ENCODE measurements around the gene ZFYVE1. TPM values are rescaled to one million over a fixed set of nuclear protein-coding genes. Genes with fewer than 3 reads are reported as not detected.
"Not testable (repeated sequence)": the region's sequence is repeated elsewhere in the genome, so short reads cannot be mapped to it uniquely, and the experiment has no call there.

Gene ZFYVE1
- total and polyA plus RNA-seq, 2 experiments from 2014 or later = 3.2 to 12.5 TPM

DNA sequence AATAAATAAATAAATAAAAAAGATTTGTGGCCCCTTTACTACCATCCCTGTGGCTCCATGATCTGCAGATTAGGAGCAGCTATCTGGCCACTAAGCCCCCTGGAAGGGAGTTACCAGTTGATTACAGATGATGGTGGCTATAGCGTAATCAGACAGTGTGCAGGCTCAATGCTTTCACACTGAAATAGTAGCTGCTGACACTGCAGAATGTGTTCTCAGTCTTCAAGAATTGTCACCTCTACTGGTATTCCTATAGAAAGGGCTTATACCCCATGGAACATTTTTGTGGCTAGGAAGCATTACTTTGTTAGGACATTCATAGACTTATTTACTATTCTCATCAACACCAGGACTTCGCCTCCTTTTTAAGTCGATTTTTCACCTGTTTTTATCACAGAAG lies 69.7 kb downstream of the ZFYVE1 start:
- Histone ChIP-seq H3K4me2 (no peak overlapping the region), H3K9me2 (ENCODE audit: insufficient read depth) (no peaks in the 10 kb centered on the region), H3K79me2 (replicated peaks; ENCODE audit: insufficient read depth) (no peaks in the 10 kb centered on the region), H3F3A (replicated peaks; ENCODE audit: low read depth) (no peaks in the 10 kb centered on the region), H3K4me1 (ENCODE audit: insufficient read depth) (no peaks in the 10 kb centered on the region), H3K27me3 (ENCODE audit: insufficient read depth) (no peaks in the 10 kb centered on the region), H3K36me3 (ENCODE audit: insufficient read depth) (no peaks in the 10 kb centered on the region), H2AFZ (no peak overlapping the region), H3K4me3 (no peak overlapping the region), H3K27ac (ENCODE audit: low read depth) (no peak overlapping the region), H4K20me1 (replicated peaks; ENCODE audit: insufficient read depth) (no peaks in the 10 kb centered on the region)
- TF ChIP-seq, protein P1, sequence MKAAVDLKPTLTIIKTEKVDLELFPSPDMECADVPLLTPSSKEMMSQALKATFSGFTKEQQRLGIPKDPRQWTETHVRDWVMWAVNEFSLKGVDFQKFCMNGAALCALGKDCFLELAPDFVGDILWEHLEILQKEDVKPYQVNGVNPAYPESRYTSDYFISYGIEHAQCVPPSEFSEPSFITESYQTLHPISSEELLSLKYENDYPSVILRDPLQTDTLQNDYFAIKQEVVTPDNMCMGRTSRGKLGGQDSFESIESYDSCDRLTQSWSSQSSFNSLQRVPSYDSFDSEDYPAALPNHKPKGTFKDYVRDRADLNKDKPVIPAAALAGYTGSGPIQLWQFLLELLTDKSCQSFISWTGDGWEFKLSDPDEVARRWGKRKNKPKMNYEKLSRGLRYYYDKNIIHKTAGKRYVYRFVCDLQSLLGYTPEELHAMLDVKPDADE (IDR thresholded peaks at IDR 0.05) = no peak
- TF ChIP-seq EZH2phosphoT487 (IDR thresholded peaks at IDR 0.05; ENCODE audit: unreplicated experiment) (no peak), JUNB (IDR thresholded peaks at IDR 0.05; ENCODE audit: unreplicated experiment) (no peak)
- TF ChIP-seq, protein P2, sequence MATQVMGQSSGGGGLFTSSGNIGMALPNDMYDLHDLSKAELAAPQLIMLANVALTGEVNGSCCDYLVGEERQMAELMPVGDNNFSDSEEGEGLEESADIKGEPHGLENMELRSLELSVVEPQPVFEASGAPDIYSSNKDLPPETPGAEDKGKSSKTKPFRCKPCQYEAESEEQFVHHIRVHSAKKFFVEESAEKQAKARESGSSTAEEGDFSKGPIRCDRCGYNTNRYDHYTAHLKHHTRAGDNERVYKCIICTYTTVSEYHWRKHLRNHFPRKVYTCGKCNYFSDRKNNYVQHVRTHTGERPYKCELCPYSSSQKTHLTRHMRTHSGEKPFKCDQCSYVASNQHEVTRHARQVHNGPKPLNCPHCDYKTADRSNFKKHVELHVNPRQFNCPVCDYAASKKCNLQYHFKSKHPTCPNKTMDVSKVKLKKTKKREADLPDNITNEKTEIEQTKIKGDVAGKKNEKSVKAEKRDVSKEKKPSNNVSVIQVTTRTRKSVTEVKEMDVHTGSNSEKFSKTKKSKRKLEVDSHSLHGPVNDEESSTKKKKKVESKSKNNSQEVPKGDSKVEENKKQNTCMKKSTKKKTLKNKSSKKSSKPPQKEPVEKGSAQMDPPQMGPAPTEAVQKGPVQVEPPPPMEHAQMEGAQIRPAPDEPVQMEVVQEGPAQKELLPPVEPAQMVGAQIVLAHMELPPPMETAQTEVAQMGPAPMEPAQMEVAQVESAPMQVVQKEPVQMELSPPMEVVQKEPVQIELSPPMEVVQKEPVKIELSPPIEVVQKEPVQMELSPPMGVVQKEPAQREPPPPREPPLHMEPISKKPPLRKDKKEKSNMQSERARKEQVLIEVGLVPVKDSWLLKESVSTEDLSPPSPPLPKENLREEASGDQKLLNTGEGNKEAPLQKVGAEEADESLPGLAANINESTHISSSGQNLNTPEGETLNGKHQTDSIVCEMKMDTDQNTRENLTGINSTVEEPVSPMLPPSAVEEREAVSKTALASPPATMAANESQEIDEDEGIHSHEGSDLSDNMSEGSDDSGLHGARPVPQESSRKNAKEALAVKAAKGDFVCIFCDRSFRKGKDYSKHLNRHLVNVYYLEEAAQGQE (IDR thresholded peaks at IDR 0.05; ENCODE audit: unreplicated experiment) = no peak
- no peaks in the 10 kb centered on the region for H3K9me3 Mint-ChIP-seq
- no peaks in the 10 kb centered on the region for H3K27me3 Mint-ChIP-seq (ENCODE audit: insufficient read depth, low read depth, poor library complexity)
- no peak for ATAC-seq
- DNase-seq (ENCODE audit: low spot score) = no peak
- no peak overlapping the region for H3K27ac Mint-ChIP-seq
- H3K4me1 Mint-ChIP-seq = no peaks in the 10 kb centered on the region
- H3K4me3 Mint-ChIP-seq = no peak overlapping the region
- H3K36me3 Mint-ChIP-seq (ENCODE audit: low read depth) = peaks cover 25% of the 10 kb centered on the region

DNA sequence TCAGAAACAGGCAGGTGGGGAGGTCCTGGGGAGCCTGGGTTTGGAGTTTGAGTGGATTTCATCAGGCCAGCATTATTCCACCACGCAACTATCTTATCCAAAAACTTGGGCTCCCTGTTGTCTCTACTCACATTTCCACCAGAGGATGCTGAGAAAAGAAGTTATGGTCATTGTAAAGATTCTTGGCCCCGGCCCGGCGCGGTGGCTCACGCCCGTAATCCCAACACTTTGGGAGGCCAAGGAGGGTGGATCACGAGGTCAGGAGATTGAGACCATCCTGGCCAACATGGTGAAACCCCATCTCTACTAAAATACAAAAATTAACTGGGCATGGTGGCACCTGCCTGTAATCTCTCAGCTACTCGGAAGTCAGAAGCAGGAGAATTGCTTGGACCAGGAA lies 70.2 kb downstream of the ZFYVE1 start:
- not testable (repeated sequence) for H2AFZ ChIP-seq; H3K27ac Mint-ChIP-seq; H3K27me3 ChIP-seq (ENCODE audit: insufficient read depth); DNase-seq (ENCODE audit: low spot score); H3K4me3 ChIP-seq; H3K4me1 ChIP-seq (ENCODE audit: insufficient read depth); H3K9me3 Mint-ChIP-seq; H4K20me1 ChIP-seq (replicated peaks; ENCODE audit: insufficient read depth); H3K27me3 Mint-ChIP-seq (ENCODE audit: insufficient read depth, low read depth, poor library complexity); H3K79me2 ChIP-seq (replicated peaks; ENCODE audit: insufficient read depth); H3K27ac ChIP-seq (ENCODE audit: low read depth); H3F3A ChIP-seq (replicated peaks; ENCODE audit: low read depth); H3K36me3 ChIP-seq (ENCODE audit: insufficient read depth); H3K9me2 ChIP-seq (ENCODE audit: insufficient read depth); ATAC-seq; H3K4me2 ChIP-seq; H3K4me1 Mint-ChIP-seq; H3K4me3 Mint-ChIP-seq
- H3K36me3 Mint-ChIP-seq (ENCODE audit: low read depth) = peaks cover 28% of the 10 kb centered on the region

DNA sequence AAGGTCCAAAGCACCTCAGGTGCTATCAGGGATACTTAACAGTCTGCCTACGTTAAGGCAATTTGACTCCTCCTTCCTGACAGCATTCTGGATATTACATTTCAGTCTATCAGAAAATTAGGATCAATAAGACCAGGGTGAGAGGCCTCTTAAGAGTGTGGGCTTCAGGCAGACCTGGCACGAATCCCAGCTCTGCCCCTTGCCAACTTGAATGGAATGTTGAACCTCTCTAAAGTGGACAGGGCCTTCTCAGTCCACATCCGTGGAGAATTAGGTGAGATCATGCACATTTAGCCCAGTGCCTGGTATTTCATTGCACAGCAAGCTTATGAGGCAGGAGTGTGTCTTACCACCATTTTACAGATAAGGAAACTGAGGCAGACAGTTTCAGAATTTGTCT lies 74.7 kb downstream of the ZFYVE1 start:
- peaks cover 22% of the 10 kb centered on the region for H3K36me3 Mint-ChIP-seq (ENCODE audit: low read depth)
- TF ChIP-seq POLR2AphosphoS5 (IDR thresholded peaks at IDR 0.05; ENCODE audit: low read depth) (no peak), JUNB (IDR thresholded peaks at IDR 0.05; ENCODE audit: unreplicated experiment) (no peak), ZNF114 (CRISPR knock-in tag; IDR thresholded peaks at IDR 0.05) (no peak)
- TF ChIP-seq, protein P3, sequence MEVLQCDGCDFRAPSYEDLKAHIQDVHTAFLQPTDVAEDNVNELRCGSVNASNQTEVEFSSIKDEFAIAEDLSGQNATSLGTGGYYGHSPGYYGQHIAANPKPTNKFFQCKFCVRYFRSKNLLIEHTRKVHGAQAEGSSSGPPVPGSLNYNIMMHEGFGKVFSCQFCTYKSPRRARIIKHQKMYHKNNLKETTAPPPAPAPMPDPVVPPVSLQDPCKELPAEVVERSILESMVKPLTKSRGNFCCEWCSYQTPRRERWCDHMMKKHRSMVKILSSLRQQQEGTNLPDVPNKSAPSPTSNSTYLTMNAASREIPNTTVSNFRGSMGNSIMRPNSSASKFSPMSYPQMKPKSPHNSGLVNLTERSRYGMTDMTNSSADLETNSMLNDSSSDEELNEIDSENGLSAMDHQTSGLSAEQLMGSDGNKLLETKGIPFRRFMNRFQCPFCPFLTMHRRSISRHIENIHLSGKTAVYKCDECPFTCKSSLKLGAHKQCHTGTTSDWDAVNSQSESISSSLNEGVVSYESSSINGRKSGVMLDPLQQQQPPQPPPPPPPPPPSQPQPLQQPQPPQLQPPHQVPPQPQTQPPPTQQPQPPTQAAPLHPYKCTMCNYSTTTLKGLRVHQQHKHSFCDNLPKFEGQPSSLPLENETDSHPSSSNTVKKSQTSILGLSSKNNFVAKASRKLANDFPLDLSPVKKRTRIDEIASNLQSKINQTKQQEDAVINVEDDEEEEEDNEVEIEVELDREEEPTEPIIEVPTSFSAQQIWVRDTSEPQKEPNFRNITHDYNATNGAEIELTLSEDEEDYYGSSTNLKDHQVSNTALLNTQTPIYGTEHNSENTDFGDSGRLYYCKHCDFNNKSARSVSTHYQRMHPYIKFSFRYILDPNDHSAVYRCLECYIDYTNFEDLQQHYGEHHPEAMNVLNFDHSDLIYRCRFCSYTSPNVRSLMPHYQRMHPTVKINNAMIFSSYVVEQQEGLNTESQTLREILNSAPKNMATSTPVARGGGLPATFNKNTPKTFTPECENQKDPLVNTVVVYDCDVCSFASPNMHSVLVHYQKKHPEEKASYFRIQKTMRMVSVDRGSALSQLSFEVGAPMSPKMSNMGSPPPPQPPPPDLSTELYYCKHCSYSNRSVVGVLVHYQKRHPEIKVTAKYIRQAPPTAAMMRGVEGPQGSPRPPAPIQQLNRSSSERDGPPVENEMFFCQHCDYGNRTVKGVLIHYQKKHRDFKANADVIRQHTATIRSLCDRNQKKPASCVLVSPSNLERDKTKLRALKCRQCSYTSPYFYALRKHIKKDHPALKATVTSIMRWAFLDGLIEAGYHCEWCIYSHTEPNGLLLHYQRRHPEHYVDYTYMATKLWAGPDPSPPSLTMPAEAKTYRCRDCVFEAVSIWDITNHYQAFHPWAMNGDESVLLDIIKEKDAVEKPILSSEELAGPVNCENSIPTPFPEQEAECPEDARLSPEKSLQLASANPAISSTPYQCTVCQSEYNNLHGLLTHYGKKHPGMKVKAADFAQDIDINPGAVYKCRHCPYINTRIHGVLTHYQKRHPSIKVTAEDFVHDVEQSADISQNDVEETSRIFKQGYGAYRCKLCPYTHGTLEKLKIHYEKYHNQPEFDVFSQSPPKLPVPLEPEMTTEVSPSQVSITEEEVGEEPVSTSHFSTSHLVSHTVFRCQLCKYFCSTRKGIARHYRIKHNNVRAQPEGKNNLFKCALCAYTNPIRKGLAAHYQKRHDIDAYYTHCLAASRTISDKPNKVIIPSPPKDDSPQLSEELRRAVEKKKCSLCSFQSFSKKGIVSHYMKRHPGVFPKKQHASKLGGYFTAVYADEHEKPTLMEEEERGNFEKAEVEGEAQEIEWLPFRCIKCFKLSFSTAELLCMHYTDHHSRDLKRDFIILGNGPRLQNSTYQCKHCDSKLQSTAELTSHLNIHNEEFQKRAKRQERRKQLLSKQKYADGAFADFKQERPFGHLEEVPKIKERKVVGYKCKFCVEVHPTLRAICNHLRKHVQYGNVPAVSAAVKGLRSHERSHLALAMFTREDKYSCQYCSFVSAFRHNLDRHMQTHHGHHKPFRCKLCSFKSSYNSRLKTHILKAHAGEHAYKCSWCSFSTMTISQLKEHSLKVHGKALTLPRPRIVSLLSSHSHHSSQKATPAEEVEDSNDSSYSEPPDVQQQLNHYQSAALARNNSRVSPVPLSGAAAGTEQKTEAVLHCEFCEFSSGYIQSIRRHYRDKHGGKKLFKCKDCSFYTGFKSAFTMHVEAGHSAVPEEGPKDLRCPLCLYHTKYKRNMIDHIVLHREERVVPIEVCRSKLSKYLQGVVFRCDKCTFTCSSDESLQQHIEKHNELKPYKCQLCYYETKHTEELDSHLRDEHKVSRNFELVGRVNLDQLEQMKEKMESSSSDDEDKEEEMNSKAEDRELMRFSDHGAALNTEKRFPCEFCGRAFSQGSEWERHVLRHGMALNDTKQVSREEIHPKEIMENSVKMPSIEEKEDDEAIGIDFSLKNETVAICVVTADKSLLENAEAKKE (CRISPR knock-in tag; IDR thresholded peaks at IDR 0.05) = no peak

More for the DNA sequence above, 74.7 kb downstream of the ZFYVE1 start:
- Histone ChIP-seq H3K27me3 (ENCODE audit: insufficient read depth) (no peaks in the 10 kb centered on the region), H3K36me3 (ENCODE audit: insufficient read depth) (no peaks in the 10 kb centered on the region), H2AFZ (no peak overlapping the region), H3K27ac (ENCODE audit: low read depth) (no peak overlapping the region), H3K9me2 (ENCODE audit: insufficient read depth) (no peaks in the 10 kb centered on the region), H3K4me2 (no peak overlapping the region), H3F3A (replicated peaks; ENCODE audit: low read depth) (no peaks in the 10 kb centered on the region), H4K20me1 (replicated peaks; ENCODE audit: insufficient read depth) (no peaks in the 10 kb centered on the region), H3K4me1 (ENCODE audit: insufficient read depth) (no peaks in the 10 kb centered on the region), H3K79me2 (replicated peaks; ENCODE audit: insufficient read depth) (no peaks in the 10 kb centered on the region), H3K4me3 (no peak overlapping the region)
- H3K4me3 Mint-ChIP-seq = no peak overlapping the region
- no peak for ATAC-seq
- H3K9me3 Mint-ChIP-seq = no peaks in the 10 kb centered on the region
- no peaks in the 10 kb centered on the region for H3K4me1 Mint-ChIP-seq
- H3K27ac Mint-ChIP-seq = no peak overlapping the region
- DNase-seq (ENCODE audit: low spot score) = no peak
- H3K27me3 Mint-ChIP-seq (ENCODE audit: insufficient read depth, low read depth, poor library complexity) = peaks cover 5% of the 10 kb centered on the region

All from GM23338 (cell line).